Measurements from ENCODE around the gene KANSL3. TPM values are rescaled to one million over a fixed set of nuclear protein-coding genes. Genes with fewer than 3 reads are reported as not detected.
"Not testable (repeated sequence)": the region's sequence is repeated elsewhere in the genome, so short reads cannot be mapped to it uniquely, and the experiment has no call there.

Gene KANSL3
- total RNA-seq, 1 donor from 2014 or later: 45.5 TPM

- Mint-ChIP-seq H3K9me3 (no peaks in the 10 kb centered on the region), H3K27me3 (peaks cover 6% of the 10 kb centered on the region), H3K4me1 (no peaks in the 10 kb centered on the region), H3K4me3 (no peak overlapping the region), H3K36me3 (ENCODE audit: low read depth) (peaks cover 5% of the 10 kb centered on the region), H3K27ac (no peak overlapping the region)
- no peak for DNase-seq
- intact Hi-C loops (cut with micrococcal nuclease): loop anchor here (2.0 kb wide), 1 partner anchor 19 kb away; no protein-coding TSS in a partner anchor
These were observed 58.7 kb downstream of the KANSL3 start for GRCh38 chr2:96579422-96579821.

GRCh38 chr2:96578731-96579130 lies 59.4 kb downstream of the KANSL3 start:
- Mint-ChIP-seq H3K27me3 (peaks cover 6% of the 10 kb centered on the region), H3K27ac (no peak overlapping the region), H3K4me3 (no peak overlapping the region), H3K9me3 (no peaks in the 10 kb centered on the region), H3K4me1 (no peaks in the 10 kb centered on the region), H3K36me3 (ENCODE audit: low read depth) (peaks cover 2% of the 10 kb centered on the region)
- no peak for DNase-seq
- intact Hi-C loops (cut with micrococcal nuclease): loop anchor here (2.0 kb wide), 1 partner anchor 20 kb away; no protein-coding TSS in a partner anchor

- DNase-seq: no peak
- Mint-ChIP-seq H3K27me3 (peaks cover 6% of the 10 kb centered on the region), H3K27ac (no peak overlapping the region), H3K4me3 (no peak overlapping the region), H3K36me3 (ENCODE audit: low read depth) (peaks cover 3% of the 10 kb centered on the region), H3K4me1 (no peaks in the 10 kb centered on the region), H3K9me3 (no peaks in the 10 kb centered on the region)
- intact Hi-C loops (cut with micrococcal nuclease): no loop called here
These were observed 60.6 kb downstream of the KANSL3 start for GRCh38 chr2:96577501-96577900.

GRCh38 chr2:96575785-96576456 lies 62.2 kb downstream of the KANSL3 start:
- Mint-ChIP-seq H3K36me3 (ENCODE audit: low read depth) (peaks cover 3% of the 10 kb centered on the region), H3K4me1 (no peaks in the 10 kb centered on the region), H3K27ac (no peak overlapping the region), H3K4me3 (no peak overlapping the region), H3K9me3 (no peaks in the 10 kb centered on the region), H3K27me3 (peaks cover 9% of the 10 kb centered on the region)
- DNase-seq: no peak
- intact Hi-C loops (cut with micrococcal nuclease): no loop called here

- no peaks in the 10 kb centered on the region for H3K9me3 Mint-ChIP-seq
- no peaks in the 10 kb centered on the region for H3K4me1 Mint-ChIP-seq
- intact Hi-C loops (cut with micrococcal nuclease): no loop called here
These were observed 63.7 kb downstream of the KANSL3 start for GRCh38 chr2:96574364-96574763.

GRCh38 chr2:96568094-96568493 lies 70.0 kb downstream of the KANSL3 start:
- H3K27ac Mint-ChIP-seq: no peak overlapping the region
- peaks cover 3% of the 10 kb centered on the region for H3K9me3 Mint-ChIP-seq
- no peak for DNase-seq
- intact Hi-C loops (cut with micrococcal nuclease): no loop called here
- H3K36me3 Mint-ChIP-seq (ENCODE audit: low read depth): peaks cover 4% of the 10 kb centered on the region
- H3K27me3 Mint-ChIP-seq: peaks cover 5% of the 10 kb centered on the region
- no peak overlapping the region for H3K4me3 Mint-ChIP-seq
- H3K4me1 Mint-ChIP-seq: no peaks in the 10 kb centered on the region

More at GRCh38 chr2:96574364-96574763, 63.7 kb downstream of the KANSL3 start:
- H3K27ac Mint-ChIP-seq: no peak overlapping the region
- H3K4me3 Mint-ChIP-seq: no peak overlapping the region
- H3K36me3 Mint-ChIP-seq (ENCODE audit: low read depth): peaks cover 4% of the 10 kb centered on the region
- no peak for DNase-seq
- H3K27me3 Mint-ChIP-seq: peaks cover 9% of the 10 kb centered on the region

GRCh38 chr2:96565111-96565510 lies 73.0 kb downstream of the KANSL3 start:
- intact Hi-C loops (cut with micrococcal nuclease): no loop called here
- Mint-ChIP-seq H3K27ac (no peak overlapping the region), H3K36me3 (ENCODE audit: low read depth) (peaks cover 1% of the 10 kb centered on the region), H3K4me1 (no peaks in the 10 kb centered on the region), H3K9me3 (peaks cover 3% of the 10 kb centered on the region), H3K27me3 (peaks cover 2% of the 10 kb centered on the region), H3K4me3 (no peak overlapping the region)
- no peak for DNase-seq

- Mint-ChIP-seq H3K27ac (no peak overlapping the region), H3K4me1 (no peaks in the 10 kb centered on the region), H3K9me3 (peaks cover 3% of the 10 kb centered on the region), H3K36me3 (ENCODE audit: low read depth) (peaks cover under 1% of the 10 kb centered on the region), H3K27me3 (peaks cover 2% of the 10 kb centered on the region), H3K4me3 (no peak overlapping the region)
- intact Hi-C loops (cut with micrococcal nuclease): no loop called here
- DNase-seq: no peak
These were observed 73.5 kb downstream of the KANSL3 start for GRCh38 chr2:96564563-96564962.

GRCh38 chr2:96564026-96564425 lies 74.1 kb downstream of the KANSL3 start:
- Mint-ChIP-seq H3K4me1 (no peaks in the 10 kb centered on the region), H3K27me3 (peaks cover 2% of the 10 kb centered on the region), H3K4me3 (no peak overlapping the region), H3K27ac (no peak overlapping the region), H3K36me3 (ENCODE audit: low read depth) (no peaks in the 10 kb centered on the region), H3K9me3 (no peaks in the 10 kb centered on the region)
- DNase-seq: no peak
- intact Hi-C loops (cut with micrococcal nuclease): no loop called here

GRCh38 chr2:96558485-96558884 lies 79.6 kb downstream of the KANSL3 start:
- DNase-seq: no peak
- H3K4me1 Mint-ChIP-seq: peaks cover 16% of the 10 kb centered on the region
- H3K9me3 Mint-ChIP-seq: no peaks in the 10 kb centered on the region
- intact Hi-C loops (cut with micrococcal nuclease): no loop called here
- no peaks in the 10 kb centered on the region for H3K36me3 Mint-ChIP-seq (ENCODE audit: low read depth)
- H3K27me3 Mint-ChIP-seq: no peaks in the 10 kb centered on the region
- H3K4me3 Mint-ChIP-seq: no peak overlapping the region
- no peak overlapping the region for H3K27ac Mint-ChIP-seq

GRCh38 chr2:96558061-96558460 lies 80.1 kb downstream of the KANSL3 start:
- no peak for DNase-seq
- intact Hi-C loops (cut with micrococcal nuclease): no loop called here
- Mint-ChIP-seq H3K27ac (no peak overlapping the region), H3K4me3 (no peak overlapping the region), H3K27me3 (no peaks in the 10 kb centered on the region), H3K4me1 (peaks cover 19% of the 10 kb centered on the region), H3K36me3 (ENCODE audit: low read depth) (peaks cover 1% of the 10 kb centered on the region), H3K9me3 (no peaks in the 10 kb centered on the region)

GRCh38 chr2:96557421-96557820 lies 80.7 kb downstream of the KANSL3 start:
- H3K27ac Mint-ChIP-seq; H3K9me3 Mint-ChIP-seq; H3K36me3 Mint-ChIP-seq (ENCODE audit: low read depth); intact Hi-C loops (cut with micrococcal nuclease); H3K4me3 Mint-ChIP-seq; H3K27me3 Mint-ChIP-seq; DNase-seq: not testable (repeated sequence)
- H3K4me1 Mint-ChIP-seq: peaks cover 22% of the 10 kb centered on the region

GRCh38 chr2:96556441-96557330 lies 81.4 kb downstream of the KANSL3 start:
- Mint-ChIP-seq H3K36me3 (ENCODE audit: low read depth) (peaks cover 11% of the 10 kb centered on the region), H3K9me3 (no peaks in the 10 kb centered on the region), H3K27me3 (no peaks in the 10 kb centered on the region), H3K4me1 (peaks cover 25% of the 10 kb centered on the region), H3K27ac (peak overlapping the region; percentile 52), H3K4me3 (no peak overlapping the region)
- peak; percentile 68 for DNase-seq
- intact Hi-C loops (cut with micrococcal nuclease): no loop called here

GRCh38 chr2:96555146-96555610 lies 82.9 kb downstream of the KANSL3 start:
- intact Hi-C loops (cut with micrococcal nuclease): loop anchor here (2.0 kb wide), 1 partner anchor 30 kb away; no protein-coding TSS in a partner anchor
- Mint-ChIP-seq H3K4me3 (no peak overlapping the region), H3K27ac (no peak overlapping the region), H3K36me3 (ENCODE audit: low read depth) (peaks cover 11% of the 10 kb centered on the region), H3K4me1 (peaks cover 25% of the 10 kb centered on the region), H3K27me3 (no peaks in the 10 kb centered on the region), H3K9me3 (no peaks in the 10 kb centered on the region)
- DNase-seq: no peak

Data from activated CD4-positive, alpha-beta T cell treated with anti-CD3 and anti-CD28 coated beads, Interleukin-2, amount 10 ng/mL, durations not matched to agents 24 days and 14 days (primary cell).